Fibroblast of skin of left quadriceps (primary cell): ENCODE results near the gene SLC12A7.

Source experiments
- DNase-seq, 2 experiments: peaks; one replicate each; pipeline ENCODE4 v3.0.0-alpha.2; 2013; ENCODE audit warnings: low read depth in 2 of 2

Gene SLC12A7

GRCh38 chr5:1050423-1051365 is 61.2 kb downstream of the SLC12A7 start:
- DNase-seq, result no peak

DNA sequence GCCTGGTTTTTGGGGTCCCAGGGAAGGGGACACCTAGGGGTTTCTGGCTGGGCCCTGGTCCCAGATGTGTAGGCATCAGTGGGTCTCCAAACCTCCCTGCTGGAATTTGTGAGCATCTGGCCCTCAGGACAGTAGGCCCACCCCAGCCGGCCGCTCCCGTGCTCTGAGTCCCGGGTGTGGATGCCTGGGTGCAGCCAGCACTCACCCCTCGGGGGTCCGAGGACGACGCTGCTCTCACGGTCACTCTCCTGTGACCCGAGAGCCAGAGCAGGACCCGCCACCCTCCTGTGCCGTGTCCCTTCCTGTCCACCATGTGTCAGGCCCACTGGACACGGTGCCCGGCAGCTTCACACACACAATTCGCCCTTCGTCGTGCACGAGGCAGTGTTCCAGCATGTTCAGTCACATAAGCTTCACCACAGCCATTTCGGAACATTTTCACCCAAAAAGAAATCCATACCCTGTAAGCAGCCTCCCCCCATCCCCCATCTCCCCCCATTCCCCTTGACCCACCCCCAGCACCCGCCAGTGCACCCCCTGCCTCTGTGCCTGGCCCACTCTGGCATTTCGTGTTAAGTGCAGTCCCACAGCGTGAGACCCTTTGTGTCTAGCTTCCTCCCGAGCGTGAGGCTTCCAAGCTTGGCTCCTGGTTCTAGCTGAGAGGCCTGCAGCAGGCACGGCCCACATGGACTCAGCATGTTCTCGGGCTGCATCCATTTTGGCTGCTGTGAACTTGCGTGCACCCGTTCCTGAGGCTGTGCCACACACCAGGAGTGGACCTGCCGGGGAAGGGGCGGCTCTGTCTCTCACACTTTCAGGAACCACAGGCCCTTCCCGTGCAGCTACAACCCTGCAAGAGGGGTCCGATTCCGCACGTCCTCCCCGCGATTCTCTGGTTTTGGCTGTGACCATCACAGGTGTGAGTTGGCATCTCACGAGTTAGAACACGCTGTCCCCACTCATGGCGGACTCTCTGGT is 62.7 kb downstream of the SLC12A7 start:
- no peak for DNase-seq

GRCh38 chr5:1048162-1048721 is 63.6 kb downstream of the SLC12A7 start:
- no peak for DNase-seq

DNA sequence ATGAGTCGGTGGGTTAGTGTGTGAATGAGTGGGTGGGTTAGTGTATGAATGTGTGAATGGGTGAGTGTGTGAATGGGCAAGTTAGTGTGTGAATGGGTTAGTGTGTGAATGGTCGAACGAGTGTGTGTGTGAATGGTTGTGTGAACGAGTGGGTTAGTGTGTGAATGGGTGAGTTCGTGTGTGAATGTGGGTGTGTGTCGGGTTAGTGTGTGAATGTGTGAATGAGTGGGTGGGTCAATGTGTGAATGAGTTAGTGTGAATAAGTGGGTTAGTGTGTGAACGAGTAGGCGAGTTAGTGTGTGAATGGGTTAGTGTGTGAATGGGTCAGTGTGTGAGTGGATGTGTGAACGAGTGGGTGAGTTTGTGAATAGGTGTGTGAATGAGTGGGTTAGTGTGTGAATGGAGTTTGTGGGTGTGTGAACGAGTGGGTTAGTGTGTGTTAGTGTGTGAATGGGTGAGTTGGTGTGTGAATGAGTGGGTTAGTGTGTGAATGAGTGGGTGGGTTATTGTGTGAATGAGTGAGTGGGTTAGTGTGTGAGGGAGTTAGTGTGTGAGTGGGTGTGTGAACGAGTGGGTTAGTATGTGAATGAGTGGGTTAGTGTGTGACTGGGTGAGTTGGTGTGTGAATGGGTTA is 64.4 kb downstream of the SLC12A7 start:
- DNase-seq, result no peak

DNA sequence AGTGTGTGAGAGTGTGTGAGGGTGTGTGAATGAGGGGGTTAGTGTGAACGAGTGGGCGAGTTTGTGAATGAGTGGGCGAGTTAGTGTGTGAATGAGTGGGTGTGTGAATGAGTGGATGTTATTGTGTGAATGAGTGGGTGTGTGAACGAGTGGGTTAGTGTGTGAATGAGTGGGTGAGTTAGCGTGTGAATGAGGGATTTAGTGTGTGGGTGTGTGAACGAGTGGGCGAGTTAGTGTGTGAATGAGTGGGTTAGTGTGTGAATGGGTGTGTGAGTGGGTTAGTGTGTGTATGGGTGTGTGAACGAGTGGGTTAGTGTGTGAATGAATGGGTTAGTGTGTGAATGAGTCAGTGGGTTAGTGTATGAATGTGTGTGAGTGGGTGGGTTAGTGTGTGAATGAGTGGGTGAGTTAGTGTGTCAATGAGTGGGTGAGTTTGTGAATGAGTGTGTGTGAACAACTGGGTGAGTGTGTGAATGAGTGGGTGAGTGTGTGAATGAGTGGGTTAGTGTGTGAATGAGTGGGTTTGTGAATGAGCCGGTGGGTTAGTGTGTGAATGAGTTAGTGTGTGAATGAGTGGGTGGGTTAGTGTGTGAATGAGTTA is 65.8 kb downstream of the SLC12A7 start:
- no peak for DNase-seq

DNA sequence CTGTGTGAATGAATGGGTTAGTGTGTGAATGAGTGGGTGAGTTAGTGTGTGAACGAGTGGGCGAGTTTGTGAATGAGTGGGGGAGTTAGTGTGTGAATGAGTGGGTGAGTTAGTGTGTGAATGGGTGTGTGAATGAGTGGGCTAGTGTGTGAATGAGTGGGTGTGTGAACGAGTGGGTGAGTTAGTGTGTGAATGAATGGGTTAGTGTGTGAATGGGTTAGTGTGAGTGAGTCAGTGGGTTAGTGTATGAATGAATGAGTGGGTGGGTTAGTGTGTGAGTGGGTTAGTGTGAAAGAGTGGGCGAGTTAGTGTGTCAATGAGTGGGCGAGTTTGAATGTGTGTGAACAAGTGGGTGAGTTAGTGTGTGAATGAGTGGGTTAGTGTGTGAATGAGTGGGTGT is 67.7 kb downstream of the SLC12A7 start:
- no peak for DNase-seq

- no peak for DNase-seq
Measured at GRCh38 chr5:1043327-1043726, 68.5 kb downstream of the SLC12A7 start.

GRCh38 chr5:1042626-1043025 is 69.2 kb downstream of the SLC12A7 start:
- no peak for DNase-seq

DNA sequence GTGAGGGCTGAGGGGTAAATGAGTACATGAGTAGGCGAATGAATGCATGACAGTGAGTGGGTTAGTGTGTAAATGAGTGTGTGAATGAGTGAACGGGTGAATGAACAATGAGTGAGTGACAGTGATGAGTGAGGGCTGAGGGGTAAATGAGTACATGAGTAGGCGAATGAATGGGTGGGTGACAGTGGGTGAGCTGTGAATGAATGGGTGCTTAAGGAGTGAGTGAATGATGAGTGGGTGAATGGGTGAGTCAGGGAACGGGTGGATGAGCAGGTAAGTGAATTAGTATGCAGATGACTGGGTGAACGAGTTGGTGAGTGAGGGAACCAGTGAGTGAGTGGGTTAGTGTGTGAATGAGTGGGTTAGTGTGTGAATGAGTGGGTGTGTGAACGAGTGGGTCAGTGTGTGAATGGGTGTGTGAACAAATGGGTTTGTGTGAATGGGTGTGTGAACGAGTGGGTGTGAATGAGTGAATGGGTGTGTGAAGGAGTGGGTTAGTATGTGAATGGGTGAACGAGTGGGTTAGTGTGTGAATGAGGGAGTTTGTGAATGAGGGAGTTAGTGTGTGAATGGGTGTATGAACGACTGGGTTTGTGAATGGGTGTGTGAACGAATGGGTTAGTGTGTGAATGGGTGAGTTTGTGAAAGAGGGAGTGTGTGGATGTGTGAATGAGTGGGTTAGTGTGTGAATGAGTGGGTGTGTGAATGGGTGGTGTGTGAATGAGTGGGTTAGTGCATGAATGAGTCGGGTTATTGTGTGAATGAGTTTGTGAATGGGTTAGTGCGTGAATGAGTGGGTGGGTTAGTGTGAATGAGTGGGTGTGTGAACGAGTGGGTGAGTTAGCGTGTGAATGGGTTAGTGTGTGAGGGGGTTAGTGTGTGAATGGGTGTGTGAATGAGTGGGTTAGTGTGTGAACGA is 70.4 kb downstream of the SLC12A7 start:
- DNase-seq, result no peak

GRCh38 chr5:1040571-1040970 is 71.3 kb downstream of the SLC12A7 start:
- no peak for DNase-seq

DNA sequence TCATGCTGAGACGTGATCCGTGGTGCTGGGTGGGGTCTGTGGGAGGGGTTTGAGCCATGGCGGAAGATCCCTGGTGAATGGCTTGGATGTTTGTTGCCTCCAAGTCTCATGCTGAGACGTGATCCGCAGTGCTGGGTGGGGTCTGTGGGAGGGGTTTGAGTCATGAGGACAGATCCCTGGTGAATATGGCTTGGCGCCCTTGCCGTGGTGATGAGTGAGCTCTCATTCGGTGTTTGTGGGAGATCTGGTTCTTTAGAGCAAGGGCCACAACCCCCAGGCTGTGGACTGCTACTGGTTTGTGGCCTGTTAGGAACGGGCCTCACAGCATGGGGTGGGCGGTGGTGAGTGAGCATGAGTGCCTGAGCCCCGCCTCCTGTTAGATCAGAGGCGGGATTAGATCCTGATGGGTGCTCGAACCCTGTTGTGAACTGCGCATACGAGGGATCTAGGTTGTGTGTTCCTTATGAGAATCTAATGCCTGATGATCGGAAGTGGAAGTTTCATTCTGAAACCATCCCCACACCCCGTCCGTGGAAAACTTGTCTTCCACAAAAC is 72.1 kb downstream of the SLC12A7 start:
- DNase-seq, result no peak

- DNase-seq, result no peak
Measured at GRCh38 chr5:1039210-1039548, 72.7 kb downstream of the SLC12A7 start.

DNA sequence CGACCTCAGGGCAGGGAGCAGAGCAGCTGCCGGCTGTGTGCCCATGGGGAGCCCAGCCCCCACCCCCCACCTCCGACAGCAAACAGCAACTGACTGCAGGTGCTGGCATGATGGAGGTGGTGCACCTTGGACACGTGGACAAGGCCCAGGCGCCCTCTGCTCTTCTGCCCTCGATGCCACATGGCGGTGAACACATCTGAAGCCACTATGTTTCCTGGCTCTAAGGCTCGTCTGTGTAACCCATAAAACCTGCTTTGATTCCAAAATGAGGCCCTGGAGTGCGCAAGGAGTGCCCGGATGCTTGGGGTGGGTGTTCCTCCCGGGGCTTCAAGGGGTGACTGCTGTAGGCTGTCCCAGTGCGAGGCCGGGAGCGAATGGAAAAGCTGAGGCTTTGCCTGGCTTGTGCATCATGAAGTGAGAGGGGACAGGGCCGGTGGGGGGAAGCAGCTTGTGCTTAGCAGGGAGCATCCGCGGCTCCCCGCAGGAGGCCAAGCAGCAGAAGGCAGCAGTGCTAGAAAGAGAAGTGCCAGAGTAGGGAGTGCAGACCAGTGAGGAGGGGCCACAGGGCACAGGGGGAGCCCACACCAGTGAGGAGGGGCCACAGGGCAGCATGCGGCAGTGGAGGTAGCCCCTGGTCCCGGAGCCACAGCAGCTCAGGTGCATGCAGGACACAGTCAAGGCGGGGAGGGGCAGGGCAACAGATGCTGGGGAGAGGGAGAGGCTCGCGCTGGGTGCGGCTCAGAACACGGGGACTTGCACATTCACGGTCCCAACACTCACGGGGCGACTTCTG is 73.2 kb downstream of the SLC12A7 start:
- no peak for DNase-seq

DNA sequence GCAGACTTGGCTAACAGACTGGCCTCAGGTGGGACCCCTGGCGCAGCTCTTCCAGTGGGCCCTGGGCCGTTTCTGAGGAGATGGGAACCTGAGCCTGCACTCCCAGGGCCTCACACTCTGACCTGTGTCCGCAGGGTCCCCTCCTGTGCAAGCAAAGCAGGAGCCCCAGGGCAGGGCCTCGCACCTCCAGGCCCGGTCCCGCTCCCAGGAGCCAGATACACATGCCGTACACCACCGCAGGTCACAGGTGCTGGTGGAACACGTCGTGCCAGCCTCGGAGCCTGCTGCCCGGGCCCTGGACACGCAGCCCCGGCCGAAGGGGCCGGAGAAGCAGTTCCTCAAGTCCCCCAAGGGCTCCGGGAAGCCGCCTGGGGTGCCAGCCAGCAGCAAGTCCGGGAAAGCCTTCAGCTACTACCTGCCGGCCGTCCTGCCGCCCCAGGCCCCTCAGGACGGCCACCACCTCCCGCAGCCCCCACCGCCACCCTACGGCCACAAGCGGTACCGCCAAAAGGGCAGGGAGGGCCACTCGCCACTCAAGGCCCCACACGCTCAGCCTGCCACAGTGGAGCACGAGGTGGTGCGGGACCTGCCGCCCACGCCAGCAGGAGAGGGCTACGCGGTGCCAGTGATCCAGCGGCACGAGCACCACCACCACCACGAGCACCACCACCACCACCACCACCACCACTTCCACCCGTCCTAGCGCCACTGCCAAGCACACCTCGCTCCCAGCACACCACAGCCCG is 74.0 kb downstream of the SLC12A7 start:
- DNase-seq, result no peak

DNA sequence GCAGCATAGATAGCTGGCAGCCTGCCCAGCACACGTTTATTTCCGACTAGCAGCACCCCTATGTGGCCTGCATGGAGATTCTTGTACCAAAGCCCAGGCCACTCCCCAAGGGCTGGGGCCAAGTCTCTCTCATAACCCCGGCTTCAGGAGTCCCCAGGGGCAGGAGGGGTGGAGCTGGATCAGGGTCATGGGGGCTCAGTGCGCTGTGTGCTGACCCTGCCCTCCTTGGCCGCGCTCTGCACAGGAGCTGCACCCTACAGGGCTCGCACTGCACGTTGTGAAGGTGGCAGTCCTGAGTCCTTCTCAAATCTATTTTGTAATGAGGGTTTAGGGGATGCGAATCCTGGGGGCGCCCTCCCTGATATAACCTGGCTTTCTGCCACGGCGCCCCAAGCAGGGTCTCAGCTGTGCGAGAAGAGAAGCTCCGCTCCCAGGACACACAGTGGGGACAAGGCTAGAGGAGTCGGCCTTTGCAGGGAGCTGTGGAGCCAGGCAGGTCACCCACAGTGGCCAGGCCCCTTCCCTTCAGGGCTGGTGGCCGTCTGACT is 74.7 kb downstream of the SLC12A7 start:
- DNase-seq, result no peak

GRCh38 chr5:1036504-1037122 is 75.2 kb downstream of the SLC12A7 start:
- DNase-seq, result no peak
